ENCODE data around the gene RAP1GDS1. TPM values are rescaled to one million over a fixed set of nuclear protein-coding genes. Genes with fewer than 3 reads are reported as not detected.

RAP1GDS1 gene
- total and polyA plus RNA-seq, 4 donors = 11.2 to 19.4 (median 16.0) TPM

DNA sequence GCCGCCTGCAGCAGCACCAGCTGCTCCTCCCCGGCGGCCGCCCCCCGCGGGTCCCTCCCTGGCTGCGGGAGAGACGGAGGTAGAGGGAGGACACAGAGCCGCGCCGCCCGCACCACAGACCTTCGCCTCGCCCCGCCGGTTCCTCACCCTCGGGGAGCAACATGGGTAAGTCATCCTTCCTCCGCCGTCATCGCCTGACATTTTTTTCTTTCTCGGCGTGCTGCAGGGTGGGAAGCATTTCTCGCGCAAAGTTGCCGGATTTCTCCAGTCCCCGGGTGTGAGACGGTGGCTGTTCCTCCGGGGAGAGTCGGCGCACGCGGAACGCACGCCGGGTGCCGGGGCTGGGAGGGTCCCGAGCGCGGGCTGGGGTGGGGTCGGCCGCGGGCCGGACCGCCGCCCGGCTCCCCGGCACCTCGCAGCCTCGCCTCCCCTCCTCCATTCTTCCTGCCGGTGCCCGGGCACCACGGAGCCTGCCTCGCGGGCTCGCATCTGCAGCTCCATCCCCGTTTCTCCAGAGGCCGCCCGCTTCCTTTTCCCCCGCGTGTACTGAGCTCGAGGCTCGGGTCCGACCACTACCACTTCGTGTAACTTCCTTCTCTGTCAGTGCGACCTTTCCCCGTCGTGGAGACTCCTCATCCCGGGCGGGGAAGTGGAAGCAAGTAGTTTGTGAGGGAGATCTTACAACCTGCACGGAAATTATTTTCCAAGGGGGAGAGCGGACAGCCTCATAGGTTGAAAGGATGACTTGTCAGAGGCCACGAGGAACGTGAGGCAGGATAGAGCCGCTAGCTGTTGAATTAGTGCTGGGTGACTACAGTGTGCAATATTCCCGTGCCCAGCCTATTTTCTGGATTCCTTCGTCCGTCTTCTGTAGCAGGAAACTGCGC is 464 bp downstream of the RAP1GDS1 start:
- H3K4me3 ChIP-seq (ENCODE audit: low read depth in 1 of 3, low read length in 3 of 3) = peak overlapping the region; percentile 80 to 87 (median 83)
- H3K4me1 ChIP-seq (ENCODE audit: control insufficient read depth in 4 of 4, insufficient read depth in 4 of 4, low read length in 3 of 4) = peaks cover 4 to 24% (median 12%) of the 10 kb centered on the region in 4 donors
- peak; percentile 45 for DNase-seq (ENCODE audit: low spot score)
- TF ChIP-seq RAD21 (IDR thresholded peaks at IDR 0.05) (peak in 1 of 2 donors; percentile 26), HNF4A (conservative IDR thresholded peaks at IDR 0.05) (no peak), NR2F2 (IDR thresholded peaks at IDR 0.05) (no peak)
- H3K27ac ChIP-seq (ENCODE audit: low read depth in 1 of 2, low read length in 2 of 2) = peak overlapping the region; percentile 69 to 73
- no peaks in the 10 kb centered on the region for H3K9me3 ChIP-seq (ENCODE audit: control insufficient read depth in 4 of 4, low read length in 3 of 4)
- no peaks in the 10 kb centered on the region for H3K36me3 ChIP-seq (ENCODE audit: control insufficient read depth in 4 of 4, insufficient read depth in 3 of 4, low read depth in 1 of 4, low read length in 3 of 4)
- peak overlapping the region; percentile 61 to 77 for H3K9ac ChIP-seq (ENCODE audit: low read depth in 1 of 2, low read length in 2 of 2)
- WGBS = under 1% methylated on average over 78 of the region's 78 CpGs
- H3K27me3 ChIP-seq (ENCODE audit: control insufficient read depth in 4 of 4, insufficient read depth in 4 of 4, low read length in 3 of 4) = no peaks in the 10 kb centered on the region

DNA sequence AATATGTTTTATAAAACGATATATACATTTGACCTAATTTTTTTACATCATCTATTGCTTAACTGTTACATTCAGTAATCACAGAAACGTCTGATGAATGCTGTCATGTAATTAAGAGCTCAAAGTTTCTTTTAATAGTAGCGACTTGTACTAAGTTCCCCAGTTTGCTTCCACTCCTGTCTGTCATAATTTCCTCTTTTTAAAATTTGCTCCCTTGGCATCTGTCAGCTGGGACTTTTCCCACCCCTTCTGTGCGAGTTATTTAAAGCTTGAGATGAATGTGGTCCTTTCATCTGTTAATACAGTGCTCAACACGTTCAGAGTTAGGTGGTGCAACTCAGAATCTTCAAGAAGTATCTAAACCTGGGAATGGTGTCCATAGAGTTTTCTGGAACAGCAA is 1.2 kb downstream of the RAP1GDS1 start:
- no peaks in the 10 kb centered on the region for H3K36me3 ChIP-seq (ENCODE audit: control insufficient read depth in 4 of 4, insufficient read depth in 3 of 4, low read depth in 1 of 4, low read length in 3 of 4)
- H3K4me3 ChIP-seq (ENCODE audit: low read depth in 1 of 3, low read length in 3 of 3) = peak overlapping the region; percentile 7 to 83 (median 80)
- no peaks in the 10 kb centered on the region for H3K9me3 ChIP-seq (ENCODE audit: control insufficient read depth in 4 of 4, low read length in 3 of 4)
- peak overlapping the region in 1 of 2 donors; percentile 61 for H3K9ac ChIP-seq (ENCODE audit: low read depth in 1 of 2, low read length in 2 of 2)
- TF ChIP-seq YY1 (IDR thresholded peaks at IDR 0.05) = peak; percentile 61
- TF ChIP-seq, protein P1, sequence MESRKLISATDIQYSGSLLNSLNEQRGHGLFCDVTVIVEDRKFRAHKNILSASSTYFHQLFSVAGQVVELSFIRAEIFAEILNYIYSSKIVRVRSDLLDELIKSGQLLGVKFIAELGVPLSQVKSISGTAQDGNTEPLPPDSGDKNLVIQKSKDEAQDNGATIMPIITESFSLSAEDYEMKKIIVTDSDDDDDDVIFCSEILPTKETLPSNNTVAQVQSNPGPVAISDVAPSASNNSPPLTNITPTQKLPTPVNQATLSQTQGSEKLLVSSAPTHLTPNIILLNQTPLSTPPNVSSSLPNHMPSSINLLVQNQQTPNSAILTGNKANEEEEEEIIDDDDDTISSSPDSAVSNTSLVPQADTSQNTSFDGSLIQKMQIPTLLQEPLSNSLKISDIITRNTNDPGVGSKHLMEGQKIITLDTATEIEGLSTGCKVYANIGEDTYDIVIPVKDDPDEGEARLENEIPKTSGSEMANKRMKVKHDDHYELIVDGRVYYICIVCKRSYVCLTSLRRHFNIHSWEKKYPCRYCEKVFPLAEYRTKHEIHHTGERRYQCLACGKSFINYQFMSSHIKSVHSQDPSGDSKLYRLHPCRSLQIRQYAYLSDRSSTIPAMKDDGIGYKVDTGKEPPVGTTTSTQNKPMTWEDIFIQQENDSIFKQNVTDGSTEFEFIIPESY (IDR thresholded peaks at IDR 0.05) = no peak
- no peak for DNase-seq (ENCODE audit: low spot score)
- H3K27me3 ChIP-seq (ENCODE audit: control insufficient read depth in 4 of 4, insufficient read depth in 4 of 4, low read length in 3 of 4) = no peaks in the 10 kb centered on the region
- 8% methylated on average over 5 of the region's 5 CpGs for WGBS
- peaks cover 4 to 24% (median 12%) of the 10 kb centered on the region in 4 donors for H3K4me1 ChIP-seq (ENCODE audit: control insufficient read depth in 4 of 4, insufficient read depth in 4 of 4, low read length in 3 of 4)
- peak overlapping the region in 1 of 2 donors; percentile 73 for H3K27ac ChIP-seq (ENCODE audit: low read depth in 1 of 2, low read length in 2 of 2)

DNA sequence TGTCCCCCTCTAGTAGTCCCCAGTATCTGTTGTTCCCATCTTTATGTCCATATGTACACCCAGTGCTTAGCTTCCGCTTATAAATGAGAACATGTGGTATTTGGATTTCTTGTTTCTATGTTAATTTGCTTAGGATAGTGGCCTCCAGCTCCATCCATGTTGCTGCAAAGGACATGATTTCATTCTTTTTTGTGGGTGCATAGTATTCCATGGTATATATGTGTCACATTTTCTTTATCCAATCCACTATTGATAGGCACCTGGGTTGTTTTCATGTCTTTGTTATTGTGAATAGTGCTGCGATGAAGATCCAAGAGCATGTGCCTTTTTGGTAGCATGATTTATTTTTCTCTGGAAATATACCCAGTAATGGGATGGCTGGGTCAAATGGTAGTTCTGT is 6.3 kb downstream of the RAP1GDS1 start:
- no peak overlapping the region for H3K9ac ChIP-seq (ENCODE audit: low read depth in 1 of 2, low read length in 2 of 2)
- H3K36me3 ChIP-seq (ENCODE audit: control insufficient read depth in 4 of 4, insufficient read depth in 3 of 4, low read depth in 1 of 4, low read length in 3 of 4) = no peaks in the 10 kb centered on the region
- H3K9me3 ChIP-seq (ENCODE audit: control insufficient read depth in 4 of 4, low read length in 3 of 4) = no peaks in the 10 kb centered on the region
- H3K4me3 ChIP-seq (ENCODE audit: low read depth in 1 of 3, low read length in 3 of 3) = no peak overlapping the region
- WGBS = 97% methylated on average over 2 of the region's 2 CpGs
- H3K27ac ChIP-seq (ENCODE audit: low read depth in 1 of 2, low read length in 2 of 2) = no peak overlapping the region
- no peaks in the 10 kb centered on the region for H3K27me3 ChIP-seq (ENCODE audit: control insufficient read depth in 4 of 4, insufficient read depth in 4 of 4, low read length in 3 of 4)
- no peak for DNase-seq (ENCODE audit: low spot score)
- peaks cover 1 to 7% (median 4%) of the 10 kb centered on the region in 4 donors for H3K4me1 ChIP-seq (ENCODE audit: control insufficient read depth in 4 of 4, insufficient read depth in 4 of 4, low read length in 3 of 4)
- TF ChIP-seq JUND (IDR thresholded peaks at IDR 0.05) = no peak
- no peak for TF ChIP-seq EGR1 (IDR thresholded peaks at IDR 0.05; ENCODE audit: low read depth in 2 of 2)
- TF ChIP-seq, protein P1 (IDR thresholded peaks at IDR 0.05) = no peak
- TF ChIP-seq, protein P2, sequence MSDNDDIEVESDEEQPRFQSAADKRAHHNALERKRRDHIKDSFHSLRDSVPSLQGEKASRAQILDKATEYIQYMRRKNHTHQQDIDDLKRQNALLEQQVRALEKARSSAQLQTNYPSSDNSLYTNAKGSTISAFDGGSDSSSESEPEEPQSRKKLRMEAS (IDR thresholded peaks at IDR 0.05) = no peak
- no peak for TF ChIP-seq HNF4G (IDR thresholded peaks at IDR 0.05)
- no peak for TF ChIP-seq SP1 (IDR thresholded peaks at IDR 0.05)
- TF ChIP-seq, protein P3, sequence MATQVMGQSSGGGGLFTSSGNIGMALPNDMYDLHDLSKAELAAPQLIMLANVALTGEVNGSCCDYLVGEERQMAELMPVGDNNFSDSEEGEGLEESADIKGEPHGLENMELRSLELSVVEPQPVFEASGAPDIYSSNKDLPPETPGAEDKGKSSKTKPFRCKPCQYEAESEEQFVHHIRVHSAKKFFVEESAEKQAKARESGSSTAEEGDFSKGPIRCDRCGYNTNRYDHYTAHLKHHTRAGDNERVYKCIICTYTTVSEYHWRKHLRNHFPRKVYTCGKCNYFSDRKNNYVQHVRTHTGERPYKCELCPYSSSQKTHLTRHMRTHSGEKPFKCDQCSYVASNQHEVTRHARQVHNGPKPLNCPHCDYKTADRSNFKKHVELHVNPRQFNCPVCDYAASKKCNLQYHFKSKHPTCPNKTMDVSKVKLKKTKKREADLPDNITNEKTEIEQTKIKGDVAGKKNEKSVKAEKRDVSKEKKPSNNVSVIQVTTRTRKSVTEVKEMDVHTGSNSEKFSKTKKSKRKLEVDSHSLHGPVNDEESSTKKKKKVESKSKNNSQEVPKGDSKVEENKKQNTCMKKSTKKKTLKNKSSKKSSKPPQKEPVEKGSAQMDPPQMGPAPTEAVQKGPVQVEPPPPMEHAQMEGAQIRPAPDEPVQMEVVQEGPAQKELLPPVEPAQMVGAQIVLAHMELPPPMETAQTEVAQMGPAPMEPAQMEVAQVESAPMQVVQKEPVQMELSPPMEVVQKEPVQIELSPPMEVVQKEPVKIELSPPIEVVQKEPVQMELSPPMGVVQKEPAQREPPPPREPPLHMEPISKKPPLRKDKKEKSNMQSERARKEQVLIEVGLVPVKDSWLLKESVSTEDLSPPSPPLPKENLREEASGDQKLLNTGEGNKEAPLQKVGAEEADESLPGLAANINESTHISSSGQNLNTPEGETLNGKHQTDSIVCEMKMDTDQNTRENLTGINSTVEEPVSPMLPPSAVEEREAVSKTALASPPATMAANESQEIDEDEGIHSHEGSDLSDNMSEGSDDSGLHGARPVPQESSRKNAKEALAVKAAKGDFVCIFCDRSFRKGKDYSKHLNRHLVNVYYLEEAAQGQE (IDR thresholded peaks at IDR 0.05) = no peak
- TF ChIP-seq RXRA (IDR thresholded peaks at IDR 0.05) = no peak
- TF ChIP-seq HNF4A (conservative IDR thresholded peaks at IDR 0.05) = no peak
- no peak for TF ChIP-seq NR2F2 (IDR thresholded peaks at IDR 0.05)
- no peak for TF ChIP-seq FOXA2 (IDR thresholded peaks at IDR 0.05)
- TF ChIP-seq, protein P4, sequence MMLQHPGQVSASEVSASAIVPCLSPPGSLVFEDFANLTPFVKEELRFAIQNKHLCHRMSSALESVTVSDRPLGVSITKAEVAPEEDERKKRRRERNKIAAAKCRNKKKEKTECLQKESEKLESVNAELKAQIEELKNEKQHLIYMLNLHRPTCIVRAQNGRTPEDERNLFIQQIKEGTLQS (IDR thresholded peaks at IDR 0.05) = no peak
- TF ChIP-seq, protein P5, sequence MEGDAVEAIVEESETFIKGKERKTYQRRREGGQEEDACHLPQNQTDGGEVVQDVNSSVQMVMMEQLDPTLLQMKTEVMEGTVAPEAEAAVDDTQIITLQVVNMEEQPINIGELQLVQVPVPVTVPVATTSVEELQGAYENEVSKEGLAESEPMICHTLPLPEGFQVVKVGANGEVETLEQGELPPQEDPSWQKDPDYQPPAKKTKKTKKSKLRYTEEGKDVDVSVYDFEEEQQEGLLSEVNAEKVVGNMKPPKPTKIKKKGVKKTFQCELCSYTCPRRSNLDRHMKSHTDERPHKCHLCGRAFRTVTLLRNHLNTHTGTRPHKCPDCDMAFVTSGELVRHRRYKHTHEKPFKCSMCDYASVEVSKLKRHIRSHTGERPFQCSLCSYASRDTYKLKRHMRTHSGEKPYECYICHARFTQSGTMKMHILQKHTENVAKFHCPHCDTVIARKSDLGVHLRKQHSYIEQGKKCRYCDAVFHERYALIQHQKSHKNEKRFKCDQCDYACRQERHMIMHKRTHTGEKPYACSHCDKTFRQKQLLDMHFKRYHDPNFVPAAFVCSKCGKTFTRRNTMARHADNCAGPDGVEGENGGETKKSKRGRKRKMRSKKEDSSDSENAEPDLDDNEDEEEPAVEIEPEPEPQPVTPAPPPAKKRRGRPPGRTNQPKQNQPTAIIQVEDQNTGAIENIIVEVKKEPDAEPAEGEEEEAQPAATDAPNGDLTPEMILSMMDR (IDR thresholded peaks at IDR 0.05; ENCODE audit: low read depth, low read length, missing input control) = no peak
- TF ChIP-seq TAF1 (conservative IDR thresholded peaks at IDR 0.05) = no peak
- no peak for TF ChIP-seq YY1 (IDR thresholded peaks at IDR 0.05)
- TF ChIP-seq GABPA (IDR thresholded peaks at IDR 0.05 in 1 of 2, conservative IDR thresholded peaks at IDR 0.05 in 1 of 2) = no peak
